Measurements from ENCODE around the gene ZBTB24. TPM values are rescaled to one million over a fixed set of nuclear protein-coding genes. Genes with fewer than 3 reads are reported as not detected.

The ZBTB24 gene
- total RNA-seq, 1 donor from 2014 or later, result 10.6 TPM

- Mint-ChIP-seq H3K9me3 (no peaks in the 10 kb centered on the region), H3K4me1 (ENCODE audit: unreplicated experiment) (peaks cover under 1% of the 10 kb centered on the region), H3K27ac (no peak overlapping the region), H3K4me3 (no peak overlapping the region), H3K36me3 (peaks cover 3% of the 10 kb centered on the region), H3K27me3 (no peaks in the 10 kb centered on the region)
- TF ChIP-seq CTCF (conservative IDR thresholded peaks at IDR 0.05), result no peak
- no peak for DNase-seq (ENCODE audit: extremely low spot score, unreplicated experiment)
Observed at GRCh38 chr6:109434456-109434855, 48.6 kb downstream of the ZBTB24 start.

DNA sequence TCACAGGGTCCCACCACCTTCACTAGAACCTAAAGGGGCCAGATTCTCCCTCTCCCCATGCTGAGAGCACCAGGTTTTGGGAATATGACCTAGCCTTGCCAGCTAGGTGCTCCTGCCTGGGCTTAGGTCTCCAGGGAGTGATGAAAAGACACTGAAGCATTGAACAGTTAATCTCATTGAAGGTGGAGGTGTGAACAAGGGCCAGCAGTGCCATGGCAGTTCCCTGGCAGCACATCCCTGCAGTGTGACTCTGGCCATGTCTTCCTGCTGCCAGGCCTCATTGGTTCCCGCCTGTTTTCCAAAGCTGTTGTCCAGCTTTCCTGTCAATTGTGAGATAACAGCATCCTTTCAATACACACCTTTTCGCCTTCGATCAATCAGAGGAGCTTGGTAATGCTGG lies 53.5 kb downstream of the ZBTB24 start:
- Mint-ChIP-seq H3K36me3 (no peaks in the 10 kb centered on the region), H3K4me1 (ENCODE audit: unreplicated experiment) (no peaks in the 10 kb centered on the region), H3K27ac (no peak overlapping the region), H3K9me3 (no peaks in the 10 kb centered on the region), H3K27me3 (no peaks in the 10 kb centered on the region), H3K4me3 (no peak overlapping the region)
- DNase-seq (ENCODE audit: extremely low spot score, unreplicated experiment), result no peak
- no peak for TF ChIP-seq CTCF (conservative IDR thresholded peaks at IDR 0.05)

GRCh38 chr6:109428889-109429477 lies 54.0 kb downstream of the ZBTB24 start:
- H3K4me1 Mint-ChIP-seq (ENCODE audit: unreplicated experiment), result no peaks in the 10 kb centered on the region
- H3K27ac Mint-ChIP-seq, result no peak overlapping the region
- no peak for TF ChIP-seq CTCF (conservative IDR thresholded peaks at IDR 0.05)
- H3K4me3 Mint-ChIP-seq, result no peak overlapping the region
- H3K9me3 Mint-ChIP-seq, result no peaks in the 10 kb centered on the region
- no peaks in the 10 kb centered on the region for H3K36me3 Mint-ChIP-seq
- no peaks in the 10 kb centered on the region for H3K27me3 Mint-ChIP-seq
- DNase-seq (ENCODE audit: extremely low spot score, unreplicated experiment), result no peak

GRCh38 chr6:109424946-109425345 lies 58.1 kb downstream of the ZBTB24 start:
- Mint-ChIP-seq H3K9me3 (no peaks in the 10 kb centered on the region), H3K4me1 (ENCODE audit: unreplicated experiment) (peaks cover 3% of the 10 kb centered on the region), H3K27me3 (no peaks in the 10 kb centered on the region), H3K4me3 (no peak overlapping the region), H3K27ac (no peak overlapping the region), H3K36me3 (no peaks in the 10 kb centered on the region)
- no peak for TF ChIP-seq CTCF (conservative IDR thresholded peaks at IDR 0.05)
- DNase-seq (ENCODE audit: extremely low spot score, unreplicated experiment), result no peak

DNA sequence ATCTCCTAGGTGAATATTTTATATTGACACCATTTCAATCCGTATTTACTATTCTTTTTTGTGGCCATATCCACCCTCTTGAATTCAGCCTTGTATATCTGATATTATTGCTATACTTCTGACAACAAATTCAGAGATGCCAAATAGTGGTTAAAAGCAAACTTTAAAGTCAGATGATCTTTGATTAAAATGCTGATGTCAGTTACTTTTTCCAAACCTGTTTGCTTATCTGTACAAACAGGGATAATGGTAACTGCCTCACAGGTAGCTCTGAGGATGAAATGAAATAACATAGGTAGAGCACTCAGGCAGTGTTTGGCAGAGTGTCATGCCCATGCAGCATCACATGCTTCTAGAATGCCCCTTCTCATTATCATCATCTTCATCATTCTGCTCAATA lies 61.8 kb downstream of the ZBTB24 start:
- peak overlapping the region; percentile 55 for H3K27ac Mint-ChIP-seq
- peaks cover 4% of the 10 kb centered on the region for H3K36me3 Mint-ChIP-seq
- no peaks in the 10 kb centered on the region for H3K27me3 Mint-ChIP-seq
- no peak for DNase-seq (ENCODE audit: extremely low spot score, unreplicated experiment)
- no peak overlapping the region for H3K4me3 Mint-ChIP-seq
- no peaks in the 10 kb centered on the region for H3K9me3 Mint-ChIP-seq
- H3K4me1 Mint-ChIP-seq (ENCODE audit: unreplicated experiment), result peaks cover 3% of the 10 kb centered on the region
- TF ChIP-seq CTCF (conservative IDR thresholded peaks at IDR 0.05), result no peak

DNA sequence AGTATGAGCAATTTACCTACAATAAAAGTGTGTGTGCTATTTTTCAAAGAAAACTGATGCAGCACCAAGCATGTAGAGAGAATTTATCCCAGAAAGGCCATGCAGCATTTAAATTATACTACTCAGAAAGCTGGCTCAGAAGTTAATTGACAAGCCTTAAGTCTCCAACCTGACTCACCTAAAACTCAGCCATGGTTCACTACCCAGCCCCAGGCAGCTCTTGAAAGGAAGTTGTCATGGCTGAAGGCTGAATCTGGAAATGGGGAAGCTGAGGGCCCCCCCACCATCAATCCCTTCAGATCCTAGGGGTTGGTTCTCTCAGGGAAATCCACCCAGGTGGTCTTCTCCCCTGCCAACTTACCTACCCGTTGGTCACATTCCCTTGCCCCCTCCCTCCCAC lies 62.3 kb downstream of the ZBTB24 start:
- Mint-ChIP-seq H3K4me3 (no peak overlapping the region), H3K4me1 (ENCODE audit: unreplicated experiment) (peaks cover 3% of the 10 kb centered on the region), H3K27me3 (no peaks in the 10 kb centered on the region), H3K27ac (peak overlapping the region; percentile 55), H3K9me3 (no peaks in the 10 kb centered on the region), H3K36me3 (peaks cover 4% of the 10 kb centered on the region)
- TF ChIP-seq CTCF (conservative IDR thresholded peaks at IDR 0.05), result no peak
- no peak for DNase-seq (ENCODE audit: extremely low spot score, unreplicated experiment)
